ENCODE measurements around the gene KCNQ5.

Gene KCNQ5

DNA sequence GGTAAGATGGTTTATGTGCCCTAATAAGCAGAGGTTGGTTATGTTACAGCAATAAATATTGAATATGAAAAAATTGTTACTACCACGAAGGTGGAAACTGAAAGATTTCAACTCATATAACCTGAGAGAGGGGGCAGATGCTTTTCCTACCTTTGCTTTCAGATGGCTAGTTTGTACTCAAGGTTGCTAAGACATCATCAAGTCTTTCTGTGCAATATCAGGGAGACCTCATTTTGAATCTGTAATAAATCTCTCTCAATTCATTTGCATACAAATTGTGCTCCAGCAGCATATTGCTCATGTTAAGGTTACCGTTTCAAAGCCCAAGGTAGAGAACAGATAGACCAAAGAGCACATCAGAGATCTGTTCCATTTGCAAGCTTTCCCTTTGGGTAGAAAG lies 383.0 kb downstream of the KCNQ5 start:
- H3K79me2 ChIP-seq (ENCODE audit: insufficient read depth, low read length): no peaks in the 10 kb centered on the region
- no peaks in the 10 kb centered on the region for H3K27me3 ChIP-seq (ENCODE audit: low read length)
- no peak overlapping the region for H3K27ac ChIP-seq (ENCODE audit: low read depth, low read length)
- no peak overlapping the region for H2AFZ ChIP-seq (ENCODE audit: low read depth, low read length, severe bottlenecking)
- no peaks in the 10 kb centered on the region for H3K9me2 ChIP-seq (replicated peaks; ENCODE audit: insufficient read depth, low read length)
- TF ChIP-seq EZH2phosphoT487 (conservative IDR thresholded peaks at IDR 0.05; ENCODE audit: low read length): no peak
- TF ChIP-seq, protein P1, sequence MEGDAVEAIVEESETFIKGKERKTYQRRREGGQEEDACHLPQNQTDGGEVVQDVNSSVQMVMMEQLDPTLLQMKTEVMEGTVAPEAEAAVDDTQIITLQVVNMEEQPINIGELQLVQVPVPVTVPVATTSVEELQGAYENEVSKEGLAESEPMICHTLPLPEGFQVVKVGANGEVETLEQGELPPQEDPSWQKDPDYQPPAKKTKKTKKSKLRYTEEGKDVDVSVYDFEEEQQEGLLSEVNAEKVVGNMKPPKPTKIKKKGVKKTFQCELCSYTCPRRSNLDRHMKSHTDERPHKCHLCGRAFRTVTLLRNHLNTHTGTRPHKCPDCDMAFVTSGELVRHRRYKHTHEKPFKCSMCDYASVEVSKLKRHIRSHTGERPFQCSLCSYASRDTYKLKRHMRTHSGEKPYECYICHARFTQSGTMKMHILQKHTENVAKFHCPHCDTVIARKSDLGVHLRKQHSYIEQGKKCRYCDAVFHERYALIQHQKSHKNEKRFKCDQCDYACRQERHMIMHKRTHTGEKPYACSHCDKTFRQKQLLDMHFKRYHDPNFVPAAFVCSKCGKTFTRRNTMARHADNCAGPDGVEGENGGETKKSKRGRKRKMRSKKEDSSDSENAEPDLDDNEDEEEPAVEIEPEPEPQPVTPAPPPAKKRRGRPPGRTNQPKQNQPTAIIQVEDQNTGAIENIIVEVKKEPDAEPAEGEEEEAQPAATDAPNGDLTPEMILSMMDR (IDR thresholded peaks at IDR 0.05; ENCODE audit: insufficient read depth, low read length, poor library complexity, severe bottlenecking): no peak
- no peaks in the 10 kb centered on the region for H3K9me3 ChIP-seq (ENCODE audit: insufficient read depth, low read length)
- H4K20me1 ChIP-seq (ENCODE audit: low read depth, low read length): no peaks in the 10 kb centered on the region
- peaks cover 20% of the 10 kb centered on the region; the same call in 1 of the 2 replicates for H3K36me3 ChIP-seq (ENCODE audit: low read length)
- no peaks in the 10 kb centered on the region for H3F3A ChIP-seq (ENCODE audit: insufficient read depth)
- no peak overlapping the region for H3K4me3 ChIP-seq (ENCODE audit: insufficient read depth, low read length, poor library complexity, severe bottlenecking)
- no peak overlapping the region for H3K9ac ChIP-seq (ENCODE audit: low read length)
- no peak overlapping the region for H3K4me2 ChIP-seq (ENCODE audit: low read depth, low read length, poor library complexity, severe bottlenecking)

DNA sequence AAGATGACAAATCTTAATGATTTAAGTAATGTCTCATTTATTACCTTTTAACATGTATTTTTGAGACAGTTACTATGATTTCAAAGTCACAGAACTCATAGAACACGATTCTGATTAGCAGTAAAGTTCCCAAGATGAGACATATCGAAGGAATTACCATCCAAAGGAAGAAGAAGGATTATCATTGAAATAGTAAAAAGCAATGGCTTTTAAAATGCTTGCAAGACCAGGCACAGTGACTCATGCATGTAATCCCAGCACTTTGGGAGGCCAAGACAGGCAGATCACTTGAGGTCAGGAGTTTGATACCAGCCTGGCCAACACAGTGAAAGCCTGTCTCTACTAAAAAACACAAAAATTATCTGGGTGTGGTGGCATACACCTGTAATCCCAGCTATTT lies 384.3 kb downstream of the KCNQ5 start:
- no peak overlapping the region for H3K4me2 ChIP-seq (ENCODE audit: low read depth, low read length, poor library complexity, severe bottlenecking)
- no peaks in the 10 kb centered on the region for H4K20me1 ChIP-seq (ENCODE audit: low read depth, low read length)
- H3K9me2 ChIP-seq (replicated peaks; ENCODE audit: insufficient read depth, low read length): no peaks in the 10 kb centered on the region
- no peak overlapping the region for H3K9ac ChIP-seq (ENCODE audit: low read length)
- no peaks in the 10 kb centered on the region for H3K9me3 ChIP-seq (ENCODE audit: insufficient read depth, low read length)
- H3K79me2 ChIP-seq (ENCODE audit: insufficient read depth, low read length): no peaks in the 10 kb centered on the region
- no peak overlapping the region for H3K4me3 ChIP-seq (ENCODE audit: insufficient read depth, low read length, poor library complexity, severe bottlenecking)
- no peaks in the 10 kb centered on the region for H3F3A ChIP-seq (ENCODE audit: insufficient read depth)
- no peak overlapping the region for H3K27ac ChIP-seq (ENCODE audit: low read depth, low read length)
- TF ChIP-seq EZH2phosphoT487 (conservative IDR thresholded peaks at IDR 0.05; ENCODE audit: low read length): no peak
- TF ChIP-seq, protein P1 (IDR thresholded peaks at IDR 0.05; ENCODE audit: insufficient read depth, low read length, poor library complexity, severe bottlenecking): no peak
- H3K27me3 ChIP-seq (ENCODE audit: low read length): no peaks in the 10 kb centered on the region
- no peak overlapping the region for H2AFZ ChIP-seq (ENCODE audit: low read depth, low read length, severe bottlenecking)
- peaks cover 24% of the 10 kb centered on the region; the same call in 1 of the 2 replicates for H3K36me3 ChIP-seq (ENCODE audit: low read length)

DNA sequence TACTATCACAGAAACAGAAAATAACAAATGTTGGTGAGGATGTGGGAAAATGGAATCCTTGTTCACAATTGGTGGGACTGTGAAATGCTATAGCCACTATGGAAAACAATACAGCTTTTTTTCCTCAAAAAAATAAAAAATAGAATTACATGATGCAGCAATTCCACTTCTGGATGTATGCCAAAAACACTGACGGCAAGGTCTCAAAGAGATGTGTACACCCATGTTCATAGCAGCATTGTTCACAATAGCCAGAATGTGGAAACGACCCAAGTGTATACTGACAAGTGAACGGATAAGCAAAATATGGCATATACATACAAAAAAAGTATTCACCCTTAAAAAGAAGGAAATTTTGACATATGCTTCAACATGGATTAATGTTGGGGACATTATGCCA lies 390.1 kb downstream of the KCNQ5 start:
- Histone ChIP-seq H3K9ac (ENCODE audit: low read length) (no peak overlapping the region), H3K27ac (ENCODE audit: low read depth, low read length) (no peak overlapping the region), H3K9me3 (ENCODE audit: insufficient read depth, low read length) (no peaks in the 10 kb centered on the region), H3K4me2 (ENCODE audit: low read depth, low read length, poor library complexity, severe bottlenecking) (no peak overlapping the region), H3F3A (ENCODE audit: insufficient read depth) (no peaks in the 10 kb centered on the region), H3K9me2 (replicated peaks; ENCODE audit: insufficient read depth, low read length) (no peaks in the 10 kb centered on the region), H3K4me3 (ENCODE audit: insufficient read depth, low read length, poor library complexity, severe bottlenecking) (no peak overlapping the region), H3K79me2 (ENCODE audit: insufficient read depth, low read length) (no peaks in the 10 kb centered on the region), H3K27me3 (ENCODE audit: low read length) (no peaks in the 10 kb centered on the region), H2AFZ (ENCODE audit: low read depth, low read length, severe bottlenecking) (no peak overlapping the region), H4K20me1 (ENCODE audit: low read depth, low read length) (no peaks in the 10 kb centered on the region), H3K36me3 (ENCODE audit: low read length) (peaks cover 17% of the 10 kb centered on the region; the same call in 1 of the 2 replicates)
- no peak for TF ChIP-seq EZH2phosphoT487 (conservative IDR thresholded peaks at IDR 0.05; ENCODE audit: low read length)
- TF ChIP-seq, protein P1 (IDR thresholded peaks at IDR 0.05; ENCODE audit: insufficient read depth, low read length, poor library complexity, severe bottlenecking): no peak

All from SU-DHL-6 (cell line).